MM.1S (cell line): ENCODE data around the gene SLAMF8.

Experiments used
- DNase-seq: peaks from one replicate; pipeline ENCODE4 v3.0.0-alpha.2; 2015
- H2AFZ ChIP-seq: fragments of 300-600 bp; sonication (generic); 2 replicates; pipeline ENCODE4 v1.6.0; 2016; ENCODE audit warnings: antibody characterized with exemption, low read length
- H3F3A ChIP-seq: fragments of 300-600 bp; sonication (generic); 2 replicates; pipeline ENCODE4 v1.6.1; 2016; ENCODE audit warnings: mild to moderate bottlenecking, antibody characterized with exemption, low read length, moderate library complexity, mixed read lengths; ENCODE audit not compliant: insufficient read depth
- H3K27ac ChIP-seq: fragments of 300-600 bp; sonication (generic); 2 replicates; pipeline ENCODE4 v1.5.1; 2016; ENCODE audit warnings: mild to moderate bottlenecking, low read length
- H3K27me3 ChIP-seq: fragments of 300-600 bp; sonication (generic); replicated peaks from 2 replicates; pipeline ENCODE4 v1.6.0; 2016; ENCODE audit warnings: low read length; ENCODE audit not compliant: insufficient read depth
- H3K36me3 ChIP-seq: fragments of 300-600 bp; sonication (generic); replicated peaks from 2 replicates; pipeline ENCODE4 v1.6.1; 2016; ENCODE audit warnings: mild to moderate bottlenecking, low read length, mixed read lengths; ENCODE audit not compliant: insufficient read depth
- H3K4me1 ChIP-seq: fragments of 300-600 bp; sonication (generic); 2 replicates; pipeline ENCODE4 v1.6.1; 2016; ENCODE audit warnings: low read length, mixed read lengths
- H3K4me2 ChIP-seq: fragments of 300-600 bp; sonication (generic); 2 replicates; pipeline ENCODE4 v1.6.0; 2016; ENCODE audit warnings: low read depth, low read length
- H3K4me3 ChIP-seq: fragments of 300-600 bp; sonication (generic); 2 replicates; pipeline ENCODE4 v1.5.1; 2016; ENCODE audit warnings: low read length, mixed read lengths
- H3K79me2 ChIP-seq: fragments of 300-600 bp; sonication (generic); 2 replicates; pipeline ENCODE4 v1.6.1; 2016; ENCODE audit warnings: mixed run types, low read length, mixed read lengths
- H3K9ac ChIP-seq: fragments of 300-600 bp; sonication (generic); 2 replicates; pipeline ENCODE4 v1.6.1; 2016; ENCODE audit warnings: low read length, mixed read lengths
- H3K9me2 ChIP-seq: fragments of 300-600 bp; sonication (generic); replicated peaks from 2 replicates; pipeline ENCODE4 v1.6.1; 2016; ENCODE audit warnings: mild to moderate bottlenecking, low read length, mixed read lengths; ENCODE audit not compliant: insufficient read depth
- H3K9me3 ChIP-seq: fragments of 300-600 bp; sonication (generic); replicated peaks from 2 replicates; pipeline ENCODE4 v1.6.1; 2016; ENCODE audit warnings: mild to moderate bottlenecking, low read length, mixed read lengths; ENCODE audit not compliant: insufficient read depth
- H4K20me1 ChIP-seq: fragments of 300-600 bp; sonication (generic); 2 replicates; pipeline ENCODE4 v1.6.1; 2016; ENCODE audit warnings: mild to moderate bottlenecking, low read length, moderate library complexity, mixed read lengths; ENCODE audit not compliant: insufficient read depth
- CTCF ChIP-seq: fragments of 300-600 bp; sonication (generic); IDR thresholded peaks from 2 replicates; pipeline ENCODE4 v1.5.1; 2016; ENCODE audit warnings: antibody characterized with exemption, low read length, mixed read lengths
- EZH2 ChIP-seq: fragments of 300-600 bp; sonication (generic); optimal IDR thresholded peaks from 2 replicates; pipeline ENCODE3; 2017; ENCODE audit warnings: low read depth, mild to moderate bottlenecking, antibody characterized with exemption, low read length, mixed read lengths
- EZH2phosphoT487 ChIP-seq: fragments of 300-600 bp; sonication (generic); IDR thresholded peaks from 2 replicates; pipeline ENCODE4 v1.6.1; 2018; ENCODE audit warnings: antibody characterized with exemption, low read length

SLAMF8 gene

DNA sequence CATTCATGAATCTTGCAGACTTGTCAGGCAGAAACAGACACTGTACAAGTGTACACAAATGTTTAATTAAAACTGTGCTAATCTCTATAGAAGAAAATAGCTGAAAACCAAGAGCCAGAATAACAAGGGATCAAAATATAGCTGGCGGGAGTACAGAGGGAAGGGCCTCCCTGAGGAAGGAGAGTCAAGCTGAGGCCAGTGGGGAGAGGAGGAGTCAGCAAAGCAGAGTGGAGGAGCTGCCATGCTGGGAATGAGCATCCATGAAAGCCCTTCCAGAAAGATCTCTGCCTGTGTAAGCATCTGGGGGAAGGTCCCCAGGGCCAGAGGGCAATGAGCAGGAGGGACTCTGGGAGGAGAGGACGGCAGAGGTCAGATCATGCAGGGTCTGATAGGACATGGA, 15.1 kb downstream of the SLAMF8 start:
- no peaks in the 10 kb centered on the region for H3K9me2 ChIP-seq
- no peak overlapping the region for H3K27ac ChIP-seq
- no peaks in the 10 kb centered on the region for H3K4me1 ChIP-seq
- H3K9me3 ChIP-seq: no peaks in the 10 kb centered on the region
- H3K4me2 ChIP-seq: no peak overlapping the region
- no peaks in the 10 kb centered on the region for H3K27me3 ChIP-seq
- H2AFZ ChIP-seq: no peak overlapping the region
- H3F3A ChIP-seq: no peaks in the 10 kb centered on the region
- TF ChIP-seq EZH2phosphoT487 (no peak), CTCF (no peak), EZH2 (no peak)
- H3K79me2 ChIP-seq: no peaks in the 10 kb centered on the region
- no peaks in the 10 kb centered on the region for H3K36me3 ChIP-seq
- no peak for DNase-seq
- no peak overlapping the region for H3K9ac ChIP-seq
- no peaks in the 10 kb centered on the region for H4K20me1 ChIP-seq
- no peak overlapping the region for H3K4me3 ChIP-seq

- Histone ChIP-seq H3K9me2 (no peaks in the 10 kb centered on the region), H3F3A (no peaks in the 10 kb centered on the region), H2AFZ (no peak overlapping the region), H3K27me3 (no peaks in the 10 kb centered on the region), H3K27ac (no peak overlapping the region), H3K4me2 (no peak overlapping the region), H3K4me1 (no peaks in the 10 kb centered on the region), H4K20me1 (no peaks in the 10 kb centered on the region), H3K9me3 (no peaks in the 10 kb centered on the region), H3K36me3 (no peaks in the 10 kb centered on the region), H3K9ac (no peak overlapping the region), H3K79me2 (no peaks in the 10 kb centered on the region), H3K4me3 (no peak overlapping the region)
- no peak for DNase-seq
- TF ChIP-seq EZH2: no peak
Observed at GRCh38 chr1:159843459-159843858, 16.8 kb downstream of the SLAMF8 start.

DNA sequence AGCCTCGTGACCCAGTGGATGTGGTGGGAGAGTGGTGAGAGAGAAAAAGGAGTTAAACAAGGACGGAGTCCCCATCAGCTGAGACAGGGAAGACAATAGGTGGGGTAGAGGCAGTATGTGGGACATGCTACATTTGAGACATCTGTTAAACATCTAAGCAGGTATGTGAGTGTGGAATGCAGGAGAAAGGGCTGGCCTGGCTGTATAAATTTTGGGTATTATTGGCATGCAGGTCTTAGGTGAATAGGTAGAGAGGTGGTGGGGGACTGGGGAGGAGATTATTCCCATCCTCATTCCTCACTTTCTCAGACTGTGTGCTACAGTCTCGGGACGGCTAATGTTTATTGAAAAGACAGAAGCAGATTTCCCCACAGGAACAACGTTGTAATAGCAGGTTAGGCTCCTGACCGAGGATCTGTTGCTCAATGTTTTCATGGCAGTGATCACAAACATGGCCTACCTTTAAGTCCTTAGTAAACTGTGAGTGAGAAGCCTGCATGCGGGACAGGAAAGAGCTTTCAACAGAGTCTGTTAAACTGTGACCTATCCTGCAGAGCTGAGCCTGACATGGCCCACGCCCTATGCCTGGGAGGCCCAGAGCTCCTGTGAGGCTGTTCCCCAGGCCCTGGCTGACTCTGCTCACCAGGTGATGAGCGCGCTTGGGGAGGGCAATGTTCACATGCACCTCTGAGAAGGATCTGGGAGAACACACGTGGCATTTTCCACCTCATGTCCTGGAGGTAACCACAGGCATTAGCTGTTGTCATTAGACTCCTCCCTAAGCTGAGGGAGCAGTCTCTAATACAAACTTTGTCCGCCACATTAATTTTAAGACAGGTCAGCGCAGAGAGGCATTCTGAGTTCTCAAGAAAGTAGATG, 19.3 kb downstream of the SLAMF8 start:
- Histone ChIP-seq H3K9ac (no peak overlapping the region), H2AFZ (no peak overlapping the region), H4K20me1 (no peaks in the 10 kb centered on the region), H3K79me2 (no peaks in the 10 kb centered on the region), H3K36me3 (no peaks in the 10 kb centered on the region), H3K4me1 (no peaks in the 10 kb centered on the region), H3K4me3 (no peak overlapping the region), H3K9me3 (no peaks in the 10 kb centered on the region), H3F3A (no peaks in the 10 kb centered on the region), H3K4me2 (no peak overlapping the region), H3K27me3 (no peaks in the 10 kb centered on the region), H3K27ac (no peak overlapping the region), H3K9me2 (no peaks in the 10 kb centered on the region)
- DNase-seq: no peak
- TF ChIP-seq CTCF (no peak), EZH2 (no peak), EZH2phosphoT487 (no peak)

- peaks cover under 1% of the 10 kb centered on the region; the same call in 1 of the 2 replicates for H3K4me1 ChIP-seq
- no peak overlapping the region for H3K27ac ChIP-seq
- H2AFZ ChIP-seq: no peak overlapping the region
- no peaks in the 10 kb centered on the region for H3K27me3 ChIP-seq
- no peaks in the 10 kb centered on the region for H3K79me2 ChIP-seq
- H3F3A ChIP-seq: no peaks in the 10 kb centered on the region
- no peak for TF ChIP-seq EZH2phosphoT487
- TF ChIP-seq CTCF: no peak
- TF ChIP-seq EZH2: no peak
- H3K9ac ChIP-seq: no peak overlapping the region
- no peak for DNase-seq
- H3K4me3 ChIP-seq: no peak overlapping the region
- no peaks in the 10 kb centered on the region for H3K36me3 ChIP-seq
- H3K4me2 ChIP-seq: no peak overlapping the region
- no peaks in the 10 kb centered on the region for H3K9me3 ChIP-seq
- no peaks in the 10 kb centered on the region for H3K9me2 ChIP-seq
- H4K20me1 ChIP-seq: no peaks in the 10 kb centered on the region
Observed at GRCh38 chr1:159847231-159847630, 20.6 kb downstream of the SLAMF8 start.
